ENCODE data around the gene TRIM10. TPM values are rescaled to one million over a fixed set of nuclear protein-coding genes. Genes with fewer than 3 reads are reported as not detected.
A peak's percentile ranks its signal among the peaks of the same experiment; 100 is the strongest.

TRIM10 gene
- polyA plus RNA-seq, 3 donors = not detected

DNA sequence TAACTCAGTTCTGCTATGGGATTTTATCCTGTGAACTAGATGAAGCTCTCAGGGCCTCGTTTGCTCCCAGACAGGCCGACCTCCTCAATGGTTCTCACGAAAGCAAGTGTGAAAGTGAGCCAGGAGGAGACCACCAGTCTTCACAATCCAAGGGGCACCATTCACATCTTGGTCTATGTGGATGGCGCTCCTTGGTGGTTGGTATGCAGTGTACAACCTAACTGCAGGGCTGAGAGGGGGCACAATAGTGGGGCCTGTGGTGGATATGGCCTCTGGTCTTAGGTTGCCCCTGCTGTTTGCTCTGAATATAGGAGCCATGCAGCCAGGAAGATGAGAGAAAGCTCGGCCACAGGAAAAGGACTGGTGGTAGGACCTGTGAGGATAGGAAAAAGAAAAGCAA lies 27.5 kb upstream of the TRIM10 start:
- no peak overlapping the region for H3K4me3 ChIP-seq (replicated peaks in 1 of 3; ENCODE audit: low read depth in 2 of 3, low read length in 3 of 3)
- no peak overlapping the region for H3K27ac ChIP-seq (ENCODE audit: low read depth in 1 of 2, low read length in 2 of 2)
- no peak for DNase-seq
- WGBS (ENCODE audit: insufficient coverage) = 100% methylated on average over 4 of the region's 5 CpGs
- peaks cover 39% of the 10 kb centered on the region for H4K20me1 ChIP-seq (ENCODE audit: insufficient read depth, low read length)
- no peaks in the 10 kb centered on the region for H3K9me3 ChIP-seq (replicated peaks in 1 of 2; ENCODE audit: control insufficient read depth in 1 of 2, insufficient read depth in 1 of 2, low read length in 2 of 2)
- no peak overlapping the region for H3K4me2 ChIP-seq (replicated peaks; ENCODE audit: extremely low read depth, low read length, poor library complexity, severe bottlenecking)
- peaks cover 0 to 4% (median 1%) of the 10 kb centered on the region in 3 donors for H3K27me3 Mint-ChIP-seq (ENCODE audit: low read depth in 3 of 3)
- peaks cover 76 to 87% of the 10 kb centered on the region in 2 donors for H3K36me3 Mint-ChIP-seq
- peak overlapping the region in 2 of 7 donors; percentile 15 to 61 for H3K27ac Mint-ChIP-seq
- intact Hi-C loops (cut with micrococcal nuclease) = no loop called here
- H3K9me3 Mint-ChIP-seq = peaks cover 0 to 2% (median 0%) of the 10 kb centered on the region in 7 donors
- H3K79me2 ChIP-seq (ENCODE audit: insufficient read depth, low read length) = no peaks in the 10 kb centered on the region
- no peaks in the 10 kb centered on the region for H3K4me1 Mint-ChIP-seq
- no peak overlapping the region for H3K4me3 Mint-ChIP-seq
- no peaks in the 10 kb centered on the region for H3K27me3 ChIP-seq (ENCODE audit: control insufficient read depth in 2 of 2, insufficient read depth in 2 of 2, low read length in 2 of 2)
- H3K36me3 ChIP-seq (replicated peaks in 1 of 2; ENCODE audit: control insufficient read depth in 1 of 2, insufficient read depth in 2 of 2, low read length in 2 of 2) = peaks cover 77 to 88% of the 10 kb centered on the region in 2 donors
- TF ChIP-seq, protein P1, sequence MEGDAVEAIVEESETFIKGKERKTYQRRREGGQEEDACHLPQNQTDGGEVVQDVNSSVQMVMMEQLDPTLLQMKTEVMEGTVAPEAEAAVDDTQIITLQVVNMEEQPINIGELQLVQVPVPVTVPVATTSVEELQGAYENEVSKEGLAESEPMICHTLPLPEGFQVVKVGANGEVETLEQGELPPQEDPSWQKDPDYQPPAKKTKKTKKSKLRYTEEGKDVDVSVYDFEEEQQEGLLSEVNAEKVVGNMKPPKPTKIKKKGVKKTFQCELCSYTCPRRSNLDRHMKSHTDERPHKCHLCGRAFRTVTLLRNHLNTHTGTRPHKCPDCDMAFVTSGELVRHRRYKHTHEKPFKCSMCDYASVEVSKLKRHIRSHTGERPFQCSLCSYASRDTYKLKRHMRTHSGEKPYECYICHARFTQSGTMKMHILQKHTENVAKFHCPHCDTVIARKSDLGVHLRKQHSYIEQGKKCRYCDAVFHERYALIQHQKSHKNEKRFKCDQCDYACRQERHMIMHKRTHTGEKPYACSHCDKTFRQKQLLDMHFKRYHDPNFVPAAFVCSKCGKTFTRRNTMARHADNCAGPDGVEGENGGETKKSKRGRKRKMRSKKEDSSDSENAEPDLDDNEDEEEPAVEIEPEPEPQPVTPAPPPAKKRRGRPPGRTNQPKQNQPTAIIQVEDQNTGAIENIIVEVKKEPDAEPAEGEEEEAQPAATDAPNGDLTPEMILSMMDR (IDR thresholded peaks at IDR 0.05) = no peak
- H3K9ac ChIP-seq (ENCODE audit: insufficient read depth, low read length, poor library complexity, severe bottlenecking) = no peak overlapping the region
- no peak overlapping the region for H2AFZ ChIP-seq (ENCODE audit: insufficient read depth, low read depth, low read length, poor library complexity, severe bottlenecking)
- H3K4me1 ChIP-seq (ENCODE audit: control insufficient read depth in 1 of 2, insufficient read depth in 2 of 2, low read length in 2 of 2) = no peaks in the 10 kb centered on the region

DNA sequence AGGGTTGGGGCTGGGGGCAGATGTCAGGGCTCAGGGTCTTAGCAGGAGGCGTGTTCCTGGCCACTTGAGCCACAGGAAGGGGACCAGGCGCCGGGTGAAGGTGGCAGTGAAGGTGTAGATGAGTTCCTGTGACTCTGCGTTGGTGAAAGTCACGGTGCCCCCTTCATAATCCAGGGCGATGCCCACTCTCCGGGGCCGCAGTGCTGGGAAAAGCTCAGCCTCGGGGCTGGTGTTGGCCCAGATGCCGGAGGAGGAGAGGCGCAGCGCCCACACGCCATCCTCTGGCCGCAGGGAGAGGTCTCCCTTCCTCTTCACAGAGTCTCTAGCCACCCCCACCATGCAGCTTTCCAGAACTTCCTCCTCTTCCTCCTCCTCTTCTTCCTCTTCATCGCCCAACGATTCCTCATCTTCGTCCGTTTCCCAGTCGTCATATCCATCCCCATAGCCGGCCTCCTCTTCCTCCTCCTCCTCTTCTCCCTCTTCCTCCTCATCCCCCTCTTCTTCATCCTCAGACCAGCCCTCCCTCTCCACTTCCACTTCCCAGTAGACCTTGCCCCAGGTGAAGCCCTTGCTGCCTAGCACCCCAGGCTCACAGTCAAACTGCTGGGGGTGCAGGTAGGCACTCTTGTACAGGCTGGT lies 25.0 kb upstream of the TRIM10 start:
- H3K4me3 Mint-ChIP-seq = no peak overlapping the region
- H3K27me3 ChIP-seq (ENCODE audit: control insufficient read depth in 2 of 2, insufficient read depth in 2 of 2, low read length in 2 of 2) = no peaks in the 10 kb centered on the region
- peaks cover 60 to 65% of the 10 kb centered on the region in 2 donors for H3K36me3 ChIP-seq (replicated peaks in 1 of 2; ENCODE audit: control insufficient read depth in 1 of 2, insufficient read depth in 2 of 2, low read length in 2 of 2)
- no peak overlapping the region for H3K9ac ChIP-seq (ENCODE audit: insufficient read depth, low read length, poor library complexity, severe bottlenecking)
- 90% methylated on average over 19 of the region's 20 CpGs for WGBS (ENCODE audit: insufficient coverage)
- peaks cover 5 to 9% of the 10 kb centered on the region in 2 donors for H3K9me3 ChIP-seq (replicated peaks in 1 of 2; ENCODE audit: control insufficient read depth in 1 of 2, insufficient read depth in 1 of 2, low read length in 2 of 2)
- H3K27me3 Mint-ChIP-seq (ENCODE audit: low read depth in 3 of 3) = peaks cover 0 to 4% (median 1%) of the 10 kb centered on the region in 3 donors
- no peaks in the 10 kb centered on the region for H3K4me1 ChIP-seq (ENCODE audit: control insufficient read depth in 1 of 2, insufficient read depth in 2 of 2, low read length in 2 of 2)
- peaks cover 61 to 64% of the 10 kb centered on the region in 2 donors for H3K36me3 Mint-ChIP-seq
- no peak for DNase-seq
- TF ChIP-seq, protein P1 (IDR thresholded peaks at IDR 0.05) = no peak
- no peak overlapping the region for H3K4me2 ChIP-seq (replicated peaks; ENCODE audit: extremely low read depth, low read length, poor library complexity, severe bottlenecking)
- peak overlapping the region in 1 of 7 donors; percentile 28 for H3K27ac Mint-ChIP-seq
- H3K4me1 Mint-ChIP-seq = no peaks in the 10 kb centered on the region
- H3K27ac ChIP-seq (ENCODE audit: low read depth in 1 of 2, low read length in 2 of 2) = no peak overlapping the region
- H3K4me3 ChIP-seq (replicated peaks in 1 of 3; ENCODE audit: low read depth in 2 of 3, low read length in 3 of 3) = no peak overlapping the region
- H3K9me3 Mint-ChIP-seq = peaks cover 1 to 10% (median 6%) of the 10 kb centered on the region in 7 donors
- H3K79me2 ChIP-seq (ENCODE audit: insufficient read depth, low read length) = no peaks in the 10 kb centered on the region
- H4K20me1 ChIP-seq (ENCODE audit: insufficient read depth, low read length) = peaks cover 24% of the 10 kb centered on the region
- no peak overlapping the region for H2AFZ ChIP-seq (ENCODE audit: insufficient read depth, low read depth, low read length, poor library complexity, severe bottlenecking)
- intact Hi-C loops (cut with micrococcal nuclease) = no loop called here
